Cardiac fibroblast (primary cell): Measurements from ENCODE around the gene DIAPH3.
"Not testable (repeated sequence)": the region's sequence is repeated elsewhere in the genome, so short reads cannot be mapped to it uniquely, and the experiment has no call there.

Experiments used
- DNase-seq, 2 donors: peaks; one replicate each; pipeline versions ENCODE4 v3.0.0 to v3.0.0-alpha.2; 2010; ENCODE audit warnings: low read depth in 2 of 2
- H3K4me3 ChIP-seq, 2 donors: replicated peaks in 1 of 2; 1 replicate in 1 of 2; 2 replicates in 1 of 2; pipeline ENCODE4 v1.5.1; 2011; ENCODE audit warnings: low read depth in 2 of 2, low read length in 2 of 2, mild to moderate bottlenecking in 2 of 2, moderate library complexity in 1 of 2
- TF ChIP-seq, protein P1 (sequence below): IDR thresholded peaks from one replicate; pipeline ENCODE4 v1.5.1; 2011; ENCODE audit warnings: low read depth, mild to moderate bottlenecking, low read length, inconsistent platforms

The DIAPH3 gene

DNA sequence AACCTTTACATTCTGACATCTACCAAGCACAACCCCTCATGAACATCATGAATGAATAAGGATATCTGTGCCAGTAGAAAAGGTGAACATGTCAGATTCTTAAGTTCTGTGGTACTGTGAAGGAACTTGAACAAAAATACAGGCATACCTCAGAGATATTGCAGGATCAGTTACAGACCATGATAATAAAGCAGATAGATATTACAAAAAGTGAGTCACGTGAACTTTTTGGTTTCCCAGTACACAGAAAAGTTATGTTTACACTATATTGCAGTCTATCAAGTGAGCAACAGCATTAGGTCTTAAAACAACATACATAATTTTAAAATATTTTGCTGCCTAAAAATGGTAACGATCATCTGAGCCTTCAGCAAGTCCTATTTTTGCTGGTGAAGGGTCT, 101.2 kb downstream of the DIAPH3 start:
- H3K4me3 ChIP-seq, result no peak overlapping the region
- DNase-seq, result no peak
- TF ChIP-seq, protein P1, sequence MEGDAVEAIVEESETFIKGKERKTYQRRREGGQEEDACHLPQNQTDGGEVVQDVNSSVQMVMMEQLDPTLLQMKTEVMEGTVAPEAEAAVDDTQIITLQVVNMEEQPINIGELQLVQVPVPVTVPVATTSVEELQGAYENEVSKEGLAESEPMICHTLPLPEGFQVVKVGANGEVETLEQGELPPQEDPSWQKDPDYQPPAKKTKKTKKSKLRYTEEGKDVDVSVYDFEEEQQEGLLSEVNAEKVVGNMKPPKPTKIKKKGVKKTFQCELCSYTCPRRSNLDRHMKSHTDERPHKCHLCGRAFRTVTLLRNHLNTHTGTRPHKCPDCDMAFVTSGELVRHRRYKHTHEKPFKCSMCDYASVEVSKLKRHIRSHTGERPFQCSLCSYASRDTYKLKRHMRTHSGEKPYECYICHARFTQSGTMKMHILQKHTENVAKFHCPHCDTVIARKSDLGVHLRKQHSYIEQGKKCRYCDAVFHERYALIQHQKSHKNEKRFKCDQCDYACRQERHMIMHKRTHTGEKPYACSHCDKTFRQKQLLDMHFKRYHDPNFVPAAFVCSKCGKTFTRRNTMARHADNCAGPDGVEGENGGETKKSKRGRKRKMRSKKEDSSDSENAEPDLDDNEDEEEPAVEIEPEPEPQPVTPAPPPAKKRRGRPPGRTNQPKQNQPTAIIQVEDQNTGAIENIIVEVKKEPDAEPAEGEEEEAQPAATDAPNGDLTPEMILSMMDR, result no peak

DNA sequence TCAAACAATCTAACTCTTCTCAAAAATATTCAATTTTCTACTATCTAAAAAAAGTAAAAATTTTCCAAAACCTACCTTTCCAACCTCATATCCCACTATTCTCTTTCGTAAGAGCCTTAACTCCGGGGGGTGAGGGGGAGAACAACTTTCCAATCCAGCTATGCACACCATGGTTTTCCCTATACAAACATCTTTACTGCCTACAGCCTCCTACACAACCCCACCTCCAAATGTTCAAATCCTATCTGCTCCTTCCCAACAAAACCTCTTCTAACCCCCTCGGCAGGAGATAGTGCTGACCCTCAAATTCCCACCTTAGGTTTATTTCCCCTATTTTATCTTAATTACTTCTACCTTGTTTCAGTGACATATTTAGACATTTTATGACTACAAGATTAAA, 102.0 kb downstream of the DIAPH3 start:
- DNase-seq, result no peak
- TF ChIP-seq, protein P1, result no peak
- no peak overlapping the region for H3K4me3 ChIP-seq

DNA sequence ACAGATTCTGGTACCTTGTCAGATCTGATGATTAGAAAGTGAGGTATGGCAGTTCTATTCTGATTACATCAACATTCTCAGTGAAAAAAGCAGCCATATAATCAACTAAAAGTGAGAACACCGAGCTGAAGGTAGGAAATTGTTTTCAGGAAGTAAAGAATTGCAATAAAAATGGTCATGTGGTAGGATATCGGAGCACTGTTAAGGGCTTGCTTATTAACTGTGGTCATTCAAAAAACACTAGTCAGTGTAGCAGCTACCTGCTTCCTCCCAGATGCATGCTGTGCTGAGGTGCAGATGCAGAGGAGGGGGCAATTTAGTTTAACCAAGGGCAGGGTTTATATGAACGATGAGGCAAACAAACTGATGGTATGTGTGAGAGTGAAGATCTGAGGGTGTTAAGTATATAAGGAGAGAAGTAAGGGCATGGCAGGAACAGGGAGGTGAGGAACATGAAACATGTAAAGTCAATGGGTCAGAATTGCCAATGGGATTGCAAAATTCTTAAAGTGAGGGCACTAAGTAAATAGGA, 111.9 kb downstream of the DIAPH3 start:
- TF ChIP-seq, protein P1, result no peak
- no peak for DNase-seq
- no peak overlapping the region for H3K4me3 ChIP-seq

DNA sequence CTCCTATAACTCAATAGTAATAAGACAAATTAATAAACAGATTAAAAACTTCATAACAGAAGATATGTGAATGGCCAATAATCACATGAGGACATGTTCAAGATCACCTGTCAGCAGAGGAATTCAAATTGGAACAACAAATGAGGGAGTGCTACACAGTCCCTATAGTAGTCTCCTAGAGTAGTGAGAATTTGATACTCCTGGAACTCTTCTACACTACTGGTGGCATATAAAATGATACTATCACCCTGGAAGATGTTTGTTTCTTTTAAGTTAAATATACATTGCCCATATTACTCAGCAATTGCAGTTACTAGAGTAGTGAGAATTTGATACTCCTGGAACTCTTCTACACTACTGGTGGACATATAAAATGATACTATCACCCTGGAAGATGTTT, 115.4 kb downstream of the DIAPH3 start:
- H3K4me3 ChIP-seq, DNase-seq: not testable (repeated sequence)

DNA sequence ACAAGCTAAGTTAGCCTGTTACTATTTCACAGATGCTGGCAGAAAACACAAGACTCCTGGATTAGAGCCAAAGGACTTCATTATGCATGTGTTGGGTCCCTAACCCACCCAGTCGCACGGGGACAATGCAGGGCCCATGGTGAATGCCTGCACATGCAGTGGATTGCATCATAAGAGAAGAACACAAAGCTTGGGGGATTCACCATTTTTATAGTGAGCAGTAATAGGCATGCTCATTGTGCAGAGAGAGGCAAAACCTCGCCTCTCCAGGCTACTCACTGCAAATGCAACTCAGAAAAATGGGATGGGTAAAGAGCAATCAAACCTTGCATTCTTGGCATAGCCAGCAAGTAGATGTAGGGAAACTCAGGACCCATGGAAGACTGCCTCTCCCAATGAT, 115.8 kb downstream of the DIAPH3 start:
- H3K4me3 ChIP-seq, result no peak overlapping the region
- peak; percentile 4 to 5 for DNase-seq
- TF ChIP-seq, protein P1, result no peak

DNA sequence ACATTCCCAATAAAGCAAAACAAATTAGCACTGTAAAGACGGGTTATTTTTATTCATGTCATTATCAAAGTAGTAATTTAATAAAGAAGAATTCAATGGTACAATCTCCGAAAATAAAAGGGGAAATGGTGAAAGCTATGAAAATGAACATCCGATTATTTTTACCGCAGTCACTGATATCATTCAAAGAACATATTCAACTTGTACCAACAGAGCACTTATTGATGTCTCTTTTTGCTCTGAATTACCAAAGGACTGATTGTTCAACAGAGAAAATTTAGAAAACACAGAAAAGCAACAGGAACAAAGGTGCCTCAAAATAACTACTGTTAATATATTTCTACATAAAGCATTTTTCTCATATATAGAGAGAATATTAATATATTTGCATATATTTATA, 119.4 kb downstream of the DIAPH3 start:
- TF ChIP-seq, protein P1, result no peak
- no peak overlapping the region for H3K4me3 ChIP-seq
- DNase-seq, result no peak

DNA sequence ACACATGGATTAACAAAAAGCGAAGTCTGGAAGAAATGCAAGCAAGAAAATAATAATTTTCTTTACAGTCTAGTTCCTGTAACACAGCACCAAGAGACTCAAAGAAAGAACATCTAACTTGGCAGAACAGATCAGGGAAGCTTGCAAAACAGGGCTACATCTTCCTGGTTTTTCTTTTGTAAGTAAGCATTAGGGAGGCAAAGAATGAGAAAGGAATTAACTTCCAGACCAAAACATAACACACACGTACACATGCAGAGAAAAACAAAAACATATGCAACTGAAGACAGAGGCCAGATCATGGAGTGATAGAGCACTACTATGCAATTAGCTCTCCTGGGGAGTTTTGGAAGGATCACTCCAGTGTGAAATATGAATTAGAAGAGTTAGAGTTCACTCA, 120.5 kb downstream of the DIAPH3 start:
- TF ChIP-seq, protein P1, result no peak

DNA sequence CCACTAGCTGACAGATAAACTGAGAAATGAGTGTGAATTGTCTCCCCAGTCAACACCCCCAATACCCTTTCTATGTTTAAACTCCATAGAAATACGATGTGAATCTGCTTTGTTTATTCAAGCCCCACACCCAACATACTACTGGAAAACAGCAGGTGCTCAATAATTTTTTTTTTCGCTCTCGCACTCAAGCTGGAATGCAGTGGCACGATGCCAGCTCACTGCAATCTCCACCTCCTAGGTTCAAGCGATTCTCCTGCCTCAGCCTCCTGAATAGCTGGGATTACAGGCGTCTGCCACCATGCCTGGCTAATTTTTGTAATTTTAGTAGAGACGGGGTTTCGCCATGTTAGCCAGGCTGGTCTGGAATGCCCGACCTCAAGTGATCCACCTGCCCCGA, 123.1 kb downstream of the DIAPH3 start:
- H3K4me3 ChIP-seq, DNase-seq: not testable (repeated sequence)

More for the DNA sequence above, 120.5 kb downstream of the DIAPH3 start:
- H3K4me3 ChIP-seq, result no peak overlapping the region
- peak; percentile 13 to 26 for DNase-seq
